ENCODE results near the gene NBEAL1. TPM values are rescaled to one million over a fixed set of nuclear protein-coding genes. Genes with fewer than 3 reads are reported as not detected.
"Not testable (repeated sequence)": the region's sequence is repeated elsewhere in the genome, so short reads cannot be mapped to it uniquely, and the experiment has no call there.

NBEAL1 gene
- total RNA-seq, 1 experiment from 2014 or later: 5.4 TPM

DNA sequence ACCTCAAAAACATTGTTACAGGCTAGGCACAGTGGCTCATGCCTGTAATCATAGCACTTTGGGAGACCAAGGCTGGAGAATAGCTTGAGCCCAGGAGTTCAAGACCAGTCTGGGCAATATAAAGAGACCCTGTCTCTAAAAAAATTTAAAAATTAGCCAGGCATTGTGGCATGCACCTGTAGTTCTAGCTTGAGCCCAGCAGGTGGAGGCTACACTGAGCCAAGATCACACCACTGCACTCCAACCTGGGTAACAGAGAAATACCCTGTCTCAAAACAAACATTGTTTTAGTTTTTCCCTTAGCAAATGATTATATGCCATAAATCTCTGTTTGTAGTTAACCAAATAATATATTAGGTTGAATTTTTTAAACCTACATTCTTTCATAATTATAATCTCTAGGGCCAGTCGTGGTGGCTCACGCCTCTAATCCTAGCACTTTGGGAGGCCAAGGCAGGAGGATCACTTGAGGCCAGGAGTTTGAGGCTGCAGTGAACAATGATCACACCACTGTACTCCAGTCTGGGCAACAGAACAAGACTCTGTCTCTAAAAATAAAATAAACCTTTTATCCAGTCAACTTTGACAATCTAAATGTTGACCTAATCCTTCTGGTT is 210.9 kb downstream of the NBEAL1 start:
- DNase-seq (ENCODE audit: low spot score): no peak

- DNase-seq (ENCODE audit: low spot score): not testable (repeated sequence)
Observed at GRCh38 chr2:203229674-203230073, 215.0 kb downstream of the NBEAL1 start.

GRCh38 chr2:203237346-203238238 is 222.9 kb downstream of the NBEAL1 start:
- DNase-seq (ENCODE audit: low spot score): no peak

GRCh38 chr2:203238292-203238703 is 223.6 kb downstream of the NBEAL1 start:
- DNase-seq (ENCODE audit: low spot score): no peak

DNA sequence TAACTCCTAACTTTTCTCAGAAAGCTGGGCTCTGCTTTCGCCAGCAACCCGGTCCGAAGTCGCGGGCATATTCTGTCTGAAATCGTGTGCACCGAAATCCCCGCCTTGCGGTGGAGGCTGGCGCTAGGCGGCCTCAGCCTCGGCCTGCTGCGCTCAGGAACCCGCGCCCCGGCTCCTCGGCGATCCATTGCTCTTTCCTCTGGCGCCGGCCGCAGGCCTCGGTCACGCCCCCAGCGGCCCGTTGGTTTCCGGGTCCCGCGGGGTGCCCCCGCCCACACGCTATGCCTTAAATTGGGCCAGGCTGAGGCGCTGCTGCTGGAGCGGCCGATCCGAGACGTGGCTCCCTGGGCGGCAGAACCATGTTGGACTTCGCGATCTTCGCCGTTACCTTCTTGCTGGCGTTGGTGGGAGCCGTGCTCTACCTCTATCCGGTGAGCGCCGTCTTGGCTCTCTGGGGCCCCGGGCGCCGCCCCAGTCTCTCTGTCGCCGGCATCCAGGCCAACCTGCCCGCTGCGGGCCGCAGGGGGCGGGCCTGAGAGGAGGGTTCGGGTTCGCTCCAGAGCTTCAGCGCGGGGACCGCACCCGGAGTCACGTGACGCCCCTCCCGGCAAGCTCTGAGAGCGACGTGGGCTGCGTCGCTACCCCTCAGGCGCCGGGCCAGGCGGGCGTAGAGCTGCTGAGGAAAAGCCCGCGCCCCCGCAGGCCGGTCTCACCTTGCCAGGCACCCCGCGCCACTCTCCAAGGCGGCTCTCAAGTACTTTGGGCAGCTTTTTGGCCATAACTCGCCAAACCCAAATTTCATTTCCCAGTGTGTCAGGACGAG is 224.2 kb downstream of the NBEAL1 start, which contains the start of gene CYP20A1:
Gene CYP20A1 (plus strand): TSS at position 315 of the 823 bp plus-strand sequence. CDS start 45 bp downstream, at position 360.
- peak; percentile 89 for DNase-seq (ENCODE audit: low spot score)

DNA sequence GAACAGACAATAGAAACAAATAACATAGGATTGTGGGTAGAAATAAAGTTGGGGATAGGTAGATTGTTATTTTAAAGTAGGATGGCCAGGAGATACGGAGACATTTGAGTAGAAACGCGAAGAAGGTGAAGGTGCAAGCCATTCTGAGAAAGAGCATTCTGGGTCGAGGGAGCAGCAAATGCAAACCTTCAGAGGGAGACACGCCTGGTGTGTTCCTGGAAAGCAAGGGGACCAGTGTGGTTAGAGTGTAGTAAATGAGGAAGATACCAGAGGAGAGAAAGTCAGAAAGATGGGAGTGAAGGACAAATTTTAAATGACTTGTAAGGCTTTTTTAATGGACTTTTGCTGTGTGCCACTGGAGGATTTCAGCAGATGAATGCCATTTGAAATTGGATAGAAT is 225.8 kb downstream of the NBEAL1 start:
- no peak for DNase-seq (ENCODE audit: low spot score)

DNA sequence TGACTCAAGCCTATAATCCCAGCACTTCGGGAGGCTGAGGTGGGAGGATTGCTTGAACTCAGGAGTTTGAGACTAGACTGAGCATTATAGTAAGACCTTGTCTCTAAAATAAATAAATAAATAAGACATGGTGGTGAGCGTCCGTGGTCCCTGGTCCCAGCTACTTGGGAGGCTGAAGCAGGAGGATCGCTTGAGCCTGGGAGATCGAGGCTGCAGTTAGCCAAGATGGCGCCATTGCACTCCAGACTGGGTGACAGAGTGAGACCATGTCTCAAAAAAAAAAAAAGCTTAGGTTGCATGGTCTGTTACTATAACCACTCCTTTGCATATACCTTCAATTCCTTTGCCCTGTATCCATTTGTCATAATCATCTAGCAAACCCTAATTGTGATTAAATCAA is 227.8 kb downstream of the NBEAL1 start:
- DNase-seq (ENCODE audit: low spot score): no peak

- no peak for DNase-seq (ENCODE audit: low spot score)
Observed at GRCh38 chr2:203246646-203247045, 232.0 kb downstream of the NBEAL1 start.

- no peak for DNase-seq (ENCODE audit: low spot score)
Observed at GRCh38 chr2:203252818-203253217, 238.1 kb downstream of the NBEAL1 start.

GRCh38 chr2:203253422-203254095 is 238.9 kb downstream of the NBEAL1 start:
- DNase-seq (ENCODE audit: low spot score): not testable (repeated sequence)

DNA sequence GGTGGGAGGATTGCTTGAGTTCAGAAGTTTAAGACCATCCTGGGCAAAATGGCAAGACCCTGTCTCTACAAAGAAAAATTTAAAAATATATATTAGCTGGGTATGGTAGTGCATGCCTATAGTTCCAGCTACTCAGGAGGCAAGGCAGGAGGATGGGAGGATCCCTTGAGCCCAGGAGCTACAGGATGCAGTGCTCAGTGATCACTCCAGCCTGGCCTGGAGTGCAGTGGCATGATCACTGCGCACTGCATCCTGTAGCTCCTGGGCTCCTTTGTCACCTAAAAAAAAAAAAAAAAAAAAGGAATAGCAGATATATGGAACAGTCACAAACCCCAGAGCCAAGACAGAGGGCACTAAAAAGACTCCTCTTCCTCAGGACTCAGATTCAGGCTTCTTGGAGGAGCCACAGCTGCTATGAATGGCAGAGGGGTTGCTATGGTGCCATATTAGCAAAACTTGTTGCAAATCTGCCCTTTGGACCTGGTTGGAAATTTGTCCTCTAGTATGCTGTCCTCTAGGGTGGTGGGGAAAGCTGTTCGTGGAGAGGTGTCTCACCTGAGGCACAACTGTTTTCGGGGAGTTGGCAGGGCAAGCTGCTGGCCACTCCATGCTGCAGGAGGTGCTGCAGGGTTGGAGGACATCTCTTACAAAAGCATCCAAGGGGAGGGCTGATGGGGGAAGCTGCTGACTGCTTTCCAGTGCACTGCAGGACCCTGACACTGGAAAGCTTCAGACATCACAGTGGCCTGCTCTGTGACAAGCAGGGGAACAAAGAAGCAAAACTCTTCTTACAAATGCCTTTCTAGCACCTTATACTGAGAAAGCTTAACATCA is 246.9 kb downstream of the NBEAL1 start:
- no peak for DNase-seq (ENCODE audit: low spot score)

Other genes with a start within 250 kb of the NBEAL1 start
- 4.1 and 5.7 TPM in 2 replicates for gene ICA1L, start 143.1 kb upstream of the NBEAL1 start, total RNA-seq (2014; rRNA removed; shearing (Covaris generic))
- 52.6 and 60.2 TPM in 2 replicates for gene WDR12, start 103.2 kb upstream of the NBEAL1 start, total RNA-seq (2014; rRNA removed; shearing (Covaris generic))
- gene CARF, start 102.6 kb upstream of the NBEAL1 start, total RNA-seq (2014; rRNA removed; shearing (Covaris generic)): 3.9 and 5.0 TPM in 2 replicates
- 15.3 and 16.4 TPM in 2 replicates for gene CYP20A1, start 224.1 kb downstream of the NBEAL1 start, total RNA-seq (2014; rRNA removed; shearing (Covaris generic))

All from H4 (cell line).